K562 (cell line): ENCODE data around the gene ANKRD60. TPM values are rescaled to one million over a fixed set of nuclear protein-coding genes. Genes with fewer than 3 reads are reported as not detected.

Experiments used
- CHAMP1 ChIP-seq: fragments of 450-650 bp; IDR thresholded peaks from 2 replicates; pipeline ENCODE4 v1.6.1; 2016; ENCODE audit warnings: mild to moderate bottlenecking
- EGR1 ChIP-seq: fragments of 450-650 bp; conservative IDR thresholded peaks from 2 replicates; pipeline ENCODE4 v1.6.1; 2017; ENCODE audit warnings: mild to moderate bottlenecking
- FOXJ3 ChIP-seq: sonication (generic); formaldehyde crosslinking; IDR thresholded peaks from 2 replicates; pipeline ENCODE4 v1.4.0; 2020; ENCODE audit warnings: mild to moderate bottlenecking, missing genetic modification reagents
- GABPA ChIP-seq: fragments of 200-800 bp; sonication (Bioruptor generic); conservative IDR thresholded peaks from 2 replicates; pipeline ENCODE4 v1.6.1; 2016; ENCODE audit warnings: low read depth, missing genetic modification characterization, missing compliant biosample characterization
- GTF2E2 ChIP-seq: fragments of 200-800 bp; sonication (Bioruptor generic); IDR thresholded peaks from 2 replicates; pipeline ENCODE4 v1.6.1; 2016; ENCODE audit warnings: missing genetic modification characterization, missing compliant biosample characterization
- HCFC1 ChIP-seq: IDR thresholded peaks from 2 replicates; pipeline ENCODE4 v1.6.1; 2012; ENCODE audit warnings: low read depth, low read length, improper control_type of control experiment
- ILF3 ChIP-seq: fragments of 450-650 bp; IDR thresholded peaks from 2 replicates; pipeline ENCODE4 v1.6.1; 2018; ENCODE audit warnings: antibody characterized with exemption, mild to moderate bottlenecking, moderate library complexity, borderline replicate concordance
- KLF6 ChIP-seq: fragments of 250-450 bp; sonication (Bioruptor Pico); IDR thresholded peaks from 2 replicates; pipeline ENCODE4 v1.4.0; 2020; ENCODE audit warnings: mild to moderate bottlenecking, moderate library complexity, borderline replicate concordance
- MAX ChIP-seq: sonication (generic); formaldehyde crosslinking; IDR thresholded peaks from 2 replicates; pipeline ENCODE4 v1.9.0; 2022; ENCODE audit warnings: mild to moderate bottlenecking, missing genetic modification reagents
- MYNN ChIP-seq, 2 experiments: sonication (generic); formaldehyde crosslinking in 1 of 2; IDR thresholded peaks; 2 replicates each; pipeline versions ENCODE4 v1.5.0 to v1.6.1; 2016 to 2020; ENCODE audit warnings: antibody characterized with exemption in 1 of 2, missing genetic modification reagents in 1 of 2
- RERE ChIP-seq: sonication (generic); formaldehyde crosslinking; IDR thresholded peaks from 2 replicates; pipeline ENCODE4 v1.8.0; 2023; ENCODE audit warnings: missing genetic modification reagents, mild to moderate bottlenecking, borderline replicate concordance
- SMARCB1 ChIP-seq: IDR thresholded peaks from 2 replicates; pipeline ENCODE4 v1.6.1; 2011; ENCODE audit warnings: improper control_type of control experiment, low read depth; ENCODE audit not compliant: insufficient read length
- TSC22D4 ChIP-seq: fragments of 450-650 bp; IDR thresholded peaks from 2 replicates; pipeline ENCODE4 v1.6.1; 2016; ENCODE audit warnings: missing genetic modification characterization, missing biosample characterization, control low read depth
- USF2 ChIP-seq: sonication (generic); formaldehyde crosslinking; IDR thresholded peaks from 2 replicates; pipeline ENCODE4 v1.5.0; 2020; ENCODE audit warnings: missing genetic modification reagents
- YY1 ChIP-seq, 3 experiments: IDR thresholded peaks; 2 replicates each; pipeline ENCODE4 v1.6.1; 2011; ENCODE audit warnings: low read length in 2 of 3, mild to moderate bottlenecking in 2 of 3, moderate library complexity in 2 of 3, borderline replicate concordance in 1 of 3, control low read depth in 1 of 3, low read depth in 1 of 3; ENCODE audit not compliant: insufficient read depth in 3 of 3, insufficient replicate concordance in 2 of 3, control insufficient read depth in 1 of 3, insufficient read length in 1 of 3; ENCODE audit errors: extremely low read depth in 1 of 3
- ZNF311 ChIP-seq: fragments of 250-450 bp; sonication (Bioruptor Pico); IDR thresholded peaks from 2 replicates; pipeline ENCODE4 v1.4.0; 2020; ENCODE audit warnings: mild to moderate bottlenecking, moderate library complexity
- ZNF449 ChIP-seq: fragments of 250-450 bp; sonication (Bioruptor Pico); IDR thresholded peaks from 2 replicates; pipeline ENCODE4 v1.8.0; 2022; ENCODE audit warnings: moderate library complexity, mild to moderate bottlenecking, inconsistent platforms
- polyA plus RNA-seq, 8 experiments: library from polyadenylated mRNA; depleted of rRNA in 4 of 8; stranded (reverse) in 5 of 8; unstranded in 3 of 8; fragments of >200 nt; fragmentation: Nextera tagmentation in 2 of 8; fragmentation: Illumina TruSeq in 1 of 8; extraction: Ambion mirVana in 2 of 8; extraction: Trizol in 1 of 8; gene quantifications; 2 replicates each; pipeline versions ENCODE4 v1.2.1 to v1.2.3, GENCODE V29; 2011 to 2014; ENCODE audit warnings: inconsistent platforms in 1 of 8, missing spikeins in 1 of 8
- total RNA-seq, 7 experiments: library from RNA; depleted of rRNA in 6 of 7; stranded (reverse); fragments of >200 nt in 6 of 7; fragmentation: Illumina TruSeq in 2 of 7; extraction: Trizol in 2 of 7; gene quantifications; 2 replicates each; pipeline versions ENCODE4 v1.2.1 to v1.2.3, GENCODE V29; 2011 to 2021; ENCODE audit warnings: low replicate concordance in 1 of 7

Gene ANKRD60
- total and polyA plus RNA-seq, 9 of the 15 experiments (the other 6 are each of a cell fraction or from before 2014, with no cell fraction given), result not detected

GRCh38 chr20:58256842-58257241, 28.4 kb upstream of the ANKRD60 start (continued):
- TF ChIP-seq CHAMP1, result 0 out of 2 replicates have a peak, but pooled peaks have one; percentile 25
- peak; percentile 82 for TF ChIP-seq ZNF311
- no peak for TF ChIP-seq FOXJ3
- TF ChIP-seq RERE (CRISPR knock-in tag), result no peak
- no peak for TF ChIP-seq TSC22D4
- TF ChIP-seq KLF6 (CRISPR knock-in tag), result 0 out of 2 replicates have a peak, but pooled peaks have one; percentile 32
- peak; percentile 68 for TF ChIP-seq GABPA (tag)
- TF ChIP-seq YY1 (IDR thresholded peaks at IDR 0.05; ENCODE audit: borderline replicate concordance in 1 of 3, control insufficient read depth in 1 of 3, extremely low read depth in 1 of 3, insufficient read depth in 3 of 3, insufficient read length in 1 of 3, insufficient replicate concordance in 2 of 3, low read depth in 1 of 3, low read length in 2 of 3), result no peak
- TF ChIP-seq ZNF449 (CRISPR knock-in tag), result no peak
- TF ChIP-seq MYNN (IDR thresholded peaks at IDR 0.05), result no peak
- TF ChIP-seq MYNN (CRISPR knock-in tag; IDR thresholded peaks at IDR 0.05), result no peak
- peak; percentile 63 for TF ChIP-seq GTF2E2
- no peak for TF ChIP-seq ILF3
- 0 out of 2 replicates have a peak, but pooled peaks have one; percentile 13 for TF ChIP-seq HCFC1
- peak; percentile 56; the same call in 1 of the 2 replicates for TF ChIP-seq USF2
- no peak for TF ChIP-seq EGR1
- no peak for TF ChIP-seq SMARCB1
- TF ChIP-seq MAX (CRISPR knock-in tag), result no peak
